ENCODE measurements around the gene OPA1. TPM values are rescaled to one million over a fixed set of nuclear protein-coding genes. Genes with fewer than 3 reads are reported as not detected.

The OPA1 gene
- total RNA-seq, 1 experiment from 2014 or later: 72.0 TPM

GRCh38 chr3:193620057-193620456, 27.0 kb downstream of the OPA1 start:
- DNase-seq (ENCODE audit: low read depth, low spot score) (no peak), ATAC-seq (no peak)
- H2AFZ ChIP-seq (ENCODE audit: low read depth, low read length, poor library complexity, severe bottlenecking): no peak overlapping the region
- no peak overlapping the region for H3K27ac ChIP-seq (ENCODE audit: low read depth, low read length)
- H3K9me3 ChIP-seq (ENCODE audit: control insufficient read depth in 1 of 2, insufficient read depth in 1 of 2, low read depth in 1 of 2, low read length in 2 of 2): no peaks in the 10 kb centered on the region
- peaks cover 17 to 24% of the 10 kb centered on the region in 2 experiments for H3K36me3 ChIP-seq (ENCODE audit: control insufficient read depth in 1 of 2, insufficient read depth in 2 of 2, low read length in 2 of 2)
- RAD21 ChIA-PET (ENCODE audit: low non-redundant PET in 1 of 2, low total read pairs in 2 of 2, uncharacterized antibody in 2 of 2, unreplicated experiment in 2 of 2): no interaction called here
- peaks cover 41% of the 10 kb centered on the region for H3K79me2 ChIP-seq (ENCODE audit: insufficient read depth, low read length)
- no peaks in the 10 kb centered on the region for H3K4me1 ChIP-seq (ENCODE audit: control insufficient read depth in 1 of 2, insufficient read depth in 2 of 2, low read length in 2 of 2)
- no TSS peak for BruUV-seq (replicated peaks)
- POLR2A ChIA-PET: no interaction called here
- H3K27me3 ChIP-seq (ENCODE audit: insufficient read depth, low read length): no peaks in the 10 kb centered on the region
- no peak overlapping the region for H3K4me2 ChIP-seq (ENCODE audit: low read length)
- no peaks in the 10 kb centered on the region for H4K20me1 ChIP-seq (ENCODE audit: insufficient read depth)
- H3K9ac ChIP-seq (ENCODE audit: low read length): no peak overlapping the region
- intact Hi-C loops (cut with micrococcal nuclease): no loop called here
- H3K9me2 ChIP-seq (ENCODE audit: insufficient read depth): no peaks in the 10 kb centered on the region
- H3K4me3 ChIP-seq (replicated peaks in 1 of 2; ENCODE audit: low read depth in 1 of 2, low read length in 2 of 2): no peak overlapping the region
- TF ChIP-seq REST (IDR thresholded peaks at IDR 0.05; ENCODE audit: low read depth) (no peak), EGR1 (IDR thresholded peaks at IDR 0.05; ENCODE audit: low read depth) (no peak), CEBPB (IDR thresholded peaks at IDR 0.05; ENCODE audit: low read depth) (no peak), EZH2phosphoT487 (IDR thresholded peaks at IDR 0.05; ENCODE audit: borderline replicate concordance) (no peak), ELF1 (IDR thresholded peaks at IDR 0.05; ENCODE audit: borderline replicate concordance, low read depth) (no peak), POLR2AphosphoS5 (IDR thresholded peaks at IDR 0.05; ENCODE audit: low read depth, low read length) (no peak), CBX3 (IDR thresholded peaks at IDR 0.05; ENCODE audit: low read depth) (no peak), YY1 (IDR thresholded peaks at IDR 0.05; ENCODE audit: extremely low read depth, insufficient replicate concordance, low read depth, low read length) (no peak), ZNF274 (IDR thresholded peaks at IDR 0.05; ENCODE audit: low read depth, low read length) (no peak), JUND (IDR thresholded peaks at IDR 0.05) (no peak), ZBTB33 (IDR thresholded peaks at IDR 0.05; ENCODE audit: extremely low read depth, insufficient replicate concordance, low read length) (no peak)
- TF ChIP-seq, protein P1, sequence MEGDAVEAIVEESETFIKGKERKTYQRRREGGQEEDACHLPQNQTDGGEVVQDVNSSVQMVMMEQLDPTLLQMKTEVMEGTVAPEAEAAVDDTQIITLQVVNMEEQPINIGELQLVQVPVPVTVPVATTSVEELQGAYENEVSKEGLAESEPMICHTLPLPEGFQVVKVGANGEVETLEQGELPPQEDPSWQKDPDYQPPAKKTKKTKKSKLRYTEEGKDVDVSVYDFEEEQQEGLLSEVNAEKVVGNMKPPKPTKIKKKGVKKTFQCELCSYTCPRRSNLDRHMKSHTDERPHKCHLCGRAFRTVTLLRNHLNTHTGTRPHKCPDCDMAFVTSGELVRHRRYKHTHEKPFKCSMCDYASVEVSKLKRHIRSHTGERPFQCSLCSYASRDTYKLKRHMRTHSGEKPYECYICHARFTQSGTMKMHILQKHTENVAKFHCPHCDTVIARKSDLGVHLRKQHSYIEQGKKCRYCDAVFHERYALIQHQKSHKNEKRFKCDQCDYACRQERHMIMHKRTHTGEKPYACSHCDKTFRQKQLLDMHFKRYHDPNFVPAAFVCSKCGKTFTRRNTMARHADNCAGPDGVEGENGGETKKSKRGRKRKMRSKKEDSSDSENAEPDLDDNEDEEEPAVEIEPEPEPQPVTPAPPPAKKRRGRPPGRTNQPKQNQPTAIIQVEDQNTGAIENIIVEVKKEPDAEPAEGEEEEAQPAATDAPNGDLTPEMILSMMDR (IDR thresholded peaks at IDR 0.05 in 2 of 3, conservative IDR thresholded peaks at IDR 0.05 in 1 of 3; ENCODE audit: borderline replicate concordance in 1 of 3, insufficient read depth in 1 of 3, low read depth in 2 of 3, low read length in 2 of 3): no peak
- CTCF ChIA-PET: no interaction called here

Measured in HCT116 (cell line).